Fibroblast of skin of right quadriceps (primary cell): ENCODE results near the gene SH3RF3.

Source experiments
- DNase-seq: peaks from one replicate; pipeline ENCODE4 v3.0.0-alpha.2; 2013

The SH3RF3 gene

DNA sequence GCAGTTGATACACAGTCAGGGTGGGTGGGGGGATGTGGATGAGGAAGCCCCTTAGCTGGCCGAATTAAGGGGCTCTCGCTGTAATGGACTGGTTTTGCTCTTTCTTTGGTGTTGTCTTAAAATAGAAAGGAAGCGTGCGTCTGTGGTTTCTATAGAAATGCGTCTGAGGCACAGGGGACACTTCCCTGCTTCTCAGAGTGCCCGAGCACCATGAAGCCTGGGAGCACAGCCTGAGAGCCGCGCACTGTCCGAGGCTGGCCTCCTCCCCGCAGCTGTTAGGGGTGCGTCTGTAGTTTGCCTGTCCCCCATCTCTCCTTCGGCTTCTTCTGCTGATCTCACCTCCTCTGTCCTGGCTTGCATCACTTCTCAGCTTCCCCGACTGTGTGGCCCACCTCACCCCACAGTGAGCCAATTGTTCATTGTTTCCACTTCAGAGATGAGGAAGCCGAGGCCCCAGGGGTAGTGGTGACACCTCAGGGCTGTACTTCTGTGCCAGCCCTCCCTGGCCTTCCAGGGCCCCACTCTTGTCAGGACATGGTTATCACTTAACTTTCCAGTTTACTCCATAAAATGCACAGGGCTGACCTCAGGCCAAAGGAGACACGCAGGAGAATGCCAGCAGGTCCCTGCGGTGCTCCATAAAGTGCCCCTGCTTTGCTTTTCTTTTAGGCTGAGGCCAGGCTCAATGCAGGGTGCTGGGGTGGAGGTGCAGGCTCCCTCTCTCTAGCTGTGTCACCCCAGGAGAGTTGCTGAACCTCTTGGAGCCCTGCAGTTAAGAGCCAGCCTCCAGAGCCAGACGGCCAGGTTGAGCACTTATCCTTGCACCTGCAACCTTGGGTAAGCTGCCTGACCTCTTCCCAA lies 274.2 kb downstream of the SH3RF3 start:
- no peak for DNase-seq

DNA sequence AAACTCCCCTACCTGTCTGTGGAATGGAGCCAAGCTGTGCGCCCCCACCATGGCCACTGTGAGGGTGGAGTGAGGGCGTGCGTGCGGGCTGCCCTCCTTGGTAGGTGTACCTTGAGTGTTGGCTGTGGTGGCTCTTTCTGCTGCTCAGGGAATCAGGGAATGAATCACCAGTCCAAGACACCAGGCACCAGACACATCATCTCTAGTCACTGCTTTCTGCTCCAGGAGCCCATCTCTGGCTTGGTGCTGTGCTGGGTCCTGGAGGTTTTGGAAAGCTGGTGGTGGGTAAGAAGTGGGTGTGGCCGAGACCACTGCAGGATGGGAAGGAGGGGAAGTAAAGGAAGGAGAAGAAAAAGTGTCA lies 274.8 kb downstream of the SH3RF3 start:
- no peak for DNase-seq

DNA sequence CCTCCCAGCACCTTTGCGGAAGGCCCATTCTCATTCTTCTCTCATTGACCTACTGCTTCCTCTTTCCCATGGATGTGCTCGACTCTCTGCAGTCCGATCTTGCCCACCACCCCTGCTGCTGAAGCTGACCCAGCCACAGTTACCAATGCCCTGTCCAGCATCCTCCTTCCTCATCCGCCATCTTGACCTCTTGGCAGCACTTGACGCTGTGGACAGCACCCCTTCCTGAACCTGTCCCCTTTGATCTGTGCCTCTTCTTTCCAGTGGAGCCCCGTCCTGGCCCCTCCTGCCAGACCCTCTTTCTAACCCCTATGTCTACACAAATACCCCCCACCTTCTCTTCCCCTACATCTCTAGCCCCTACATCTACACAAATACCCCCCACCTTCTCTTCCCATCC lies 275.7 kb downstream of the SH3RF3 start:
- no peak for DNase-seq

- no peak for DNase-seq
Observed at GRCh38 chr2:109405873-109406272, 276.9 kb downstream of the SH3RF3 start.

GRCh38 chr2:109406301-109406700 lies 277.3 kb downstream of the SH3RF3 start:
- DNase-seq, result no peak

DNA sequence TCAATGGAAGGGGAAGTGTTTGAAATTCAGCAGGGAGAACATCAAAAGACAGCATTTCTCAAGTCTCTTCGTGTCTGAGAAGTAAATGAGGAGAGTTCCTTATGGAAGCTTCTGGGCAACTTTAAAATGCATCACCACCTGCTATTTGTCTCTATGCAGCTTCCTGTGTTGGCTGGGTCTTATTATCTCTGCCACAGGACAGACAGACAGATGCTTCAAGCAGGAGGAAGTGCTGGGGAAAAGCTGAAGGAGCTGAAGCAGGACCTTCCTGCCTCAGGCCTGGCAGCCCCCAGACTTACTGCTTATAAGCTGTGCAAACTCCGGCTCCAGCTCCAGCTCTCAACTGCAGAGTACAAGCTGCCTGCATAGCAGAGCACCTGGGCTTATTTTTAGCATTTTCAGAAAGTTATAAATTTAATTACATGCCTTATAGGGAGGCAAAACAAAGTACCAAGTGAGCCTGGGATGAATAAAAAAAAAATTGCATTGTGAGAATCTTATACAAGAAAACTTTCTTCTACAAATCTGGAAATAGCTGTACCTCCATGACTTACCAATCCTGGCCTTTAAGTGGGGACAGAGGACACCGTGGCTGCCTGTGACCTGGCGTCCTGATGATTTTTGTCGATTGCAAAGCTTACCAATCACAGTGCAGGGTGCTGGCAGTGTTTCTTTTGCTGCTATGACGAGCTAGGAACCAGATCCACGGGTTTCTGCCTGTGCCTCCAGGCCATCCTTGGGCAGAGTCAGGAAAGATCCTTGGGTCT lies 278.5 kb downstream of the SH3RF3 start:
- DNase-seq, result no peak

DNA sequence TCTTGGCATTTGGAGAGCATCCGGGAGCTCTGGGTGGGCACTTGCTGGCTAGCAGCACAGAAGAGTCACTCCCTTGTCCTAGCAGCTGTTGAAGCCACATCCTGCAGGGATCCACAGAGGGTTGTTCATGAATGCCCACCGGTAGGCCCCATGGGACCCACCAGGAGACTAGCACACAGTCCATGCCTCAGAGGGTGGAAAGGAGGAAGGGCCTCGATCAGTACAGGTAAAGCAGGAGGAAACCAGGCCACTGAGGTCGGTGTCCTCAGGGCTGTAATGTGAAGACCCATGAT lies 279.0 kb downstream of the SH3RF3 start:
- DNase-seq, result no peak

DNA sequence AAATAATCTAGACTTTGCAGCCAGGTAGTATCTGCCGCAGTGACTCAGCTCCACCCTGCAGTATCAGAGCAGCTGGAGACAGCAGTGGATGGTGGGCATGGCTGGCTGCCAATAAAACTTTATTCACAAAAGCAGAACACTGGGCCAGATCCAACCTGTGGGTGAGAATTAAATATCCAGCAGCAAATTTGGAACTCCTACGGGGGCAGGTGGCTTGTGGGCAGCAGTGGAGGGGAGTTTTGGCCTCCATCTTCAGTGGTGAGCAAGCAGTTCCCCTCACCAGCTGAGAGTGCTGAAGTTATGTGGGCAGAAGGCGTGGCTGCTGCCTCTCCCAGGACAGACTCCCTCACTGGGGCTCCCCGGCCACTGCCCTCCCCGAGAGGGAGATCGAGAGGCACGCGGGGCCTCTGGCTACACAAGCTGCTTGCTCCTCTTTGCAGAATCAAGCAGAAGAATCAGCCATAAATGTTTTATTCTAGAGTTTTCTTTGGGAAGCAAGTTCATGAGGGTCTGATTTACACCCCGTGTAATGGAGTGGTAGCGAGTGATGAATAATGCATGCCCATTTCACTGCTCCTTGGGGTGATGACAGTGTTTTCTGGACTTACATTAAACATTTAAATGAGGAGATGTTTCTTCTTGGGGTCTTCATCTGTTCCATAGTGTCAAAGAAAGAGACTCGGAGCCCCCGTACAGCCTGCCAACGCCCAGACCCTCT lies 280.5 kb downstream of the SH3RF3 start:
- DNase-seq, result no peak

DNA sequence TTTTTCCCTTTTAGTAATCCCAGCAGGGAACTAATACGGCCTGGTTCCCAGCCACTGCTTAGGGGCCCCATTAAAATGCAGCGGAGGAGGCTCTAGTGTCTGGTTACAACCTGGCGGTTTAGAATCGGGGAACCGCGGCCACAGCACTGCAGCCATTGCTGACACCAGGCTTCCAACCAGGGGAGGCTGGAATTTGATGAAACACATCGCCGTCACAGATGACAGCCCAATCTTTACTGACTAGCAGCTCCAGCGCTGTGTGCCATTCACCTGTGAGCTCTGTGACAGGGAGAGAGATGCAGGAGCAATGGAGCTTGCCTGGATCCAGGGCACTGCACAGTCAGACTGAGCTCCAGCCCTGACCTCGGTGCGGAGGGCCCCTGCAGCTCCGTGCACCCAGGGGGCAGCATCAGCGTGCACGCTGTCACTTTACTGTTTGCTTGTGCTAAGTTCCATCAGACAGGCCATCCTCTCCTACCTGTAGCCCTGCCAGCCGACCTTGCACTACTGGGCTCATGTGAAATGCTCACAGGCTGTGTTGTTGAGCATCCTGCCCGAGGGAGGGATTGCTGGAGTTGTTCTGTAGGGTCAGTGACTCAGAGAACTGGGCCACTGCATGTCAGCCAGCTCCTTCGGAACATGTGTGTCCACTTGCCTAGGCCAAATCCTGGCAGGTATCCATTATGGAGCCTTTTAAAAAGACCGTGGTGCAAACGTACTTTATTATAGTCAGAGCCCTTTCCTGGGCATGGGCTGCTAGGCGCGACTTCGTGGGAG lies 281.2 kb downstream of the SH3RF3 start:
- DNase-seq, result no peak

DNA sequence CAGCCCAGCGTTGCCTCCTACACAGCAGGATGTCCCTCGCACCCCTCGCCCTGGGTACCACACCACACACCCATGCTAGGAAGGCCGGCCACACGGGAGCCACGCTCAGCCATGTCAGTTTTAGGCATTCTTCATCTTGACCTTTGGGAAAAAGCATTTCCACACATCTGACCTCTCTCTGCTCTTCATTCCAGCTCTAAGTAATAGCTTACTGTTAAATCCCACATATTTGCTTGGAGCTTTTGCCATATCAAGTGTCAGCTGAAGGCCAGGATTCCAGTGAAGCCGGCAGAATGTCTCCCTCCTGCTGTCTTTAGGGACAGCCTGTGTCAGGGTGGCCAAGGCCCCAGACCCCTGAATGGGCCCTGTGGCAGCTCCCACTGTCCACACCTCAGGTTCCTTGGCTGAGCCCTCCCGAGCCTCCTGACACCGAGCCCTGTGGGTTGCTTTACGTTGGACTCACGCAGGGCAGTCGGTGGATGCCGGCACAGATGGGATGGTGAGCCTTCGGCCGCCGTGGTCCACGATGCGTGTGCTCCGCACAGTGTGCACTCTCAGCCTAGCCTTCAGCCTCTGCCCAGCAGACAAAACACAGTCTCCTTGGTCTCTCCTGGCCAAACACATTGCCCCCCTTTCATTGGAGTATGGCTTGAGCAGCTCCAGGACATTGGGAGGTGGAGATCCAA lies 282.8 kb downstream of the SH3RF3 start:
- no peak for DNase-seq

- no peak for DNase-seq
Observed at GRCh38 chr2:109415581-109416013, 286.6 kb downstream of the SH3RF3 start.

DNA sequence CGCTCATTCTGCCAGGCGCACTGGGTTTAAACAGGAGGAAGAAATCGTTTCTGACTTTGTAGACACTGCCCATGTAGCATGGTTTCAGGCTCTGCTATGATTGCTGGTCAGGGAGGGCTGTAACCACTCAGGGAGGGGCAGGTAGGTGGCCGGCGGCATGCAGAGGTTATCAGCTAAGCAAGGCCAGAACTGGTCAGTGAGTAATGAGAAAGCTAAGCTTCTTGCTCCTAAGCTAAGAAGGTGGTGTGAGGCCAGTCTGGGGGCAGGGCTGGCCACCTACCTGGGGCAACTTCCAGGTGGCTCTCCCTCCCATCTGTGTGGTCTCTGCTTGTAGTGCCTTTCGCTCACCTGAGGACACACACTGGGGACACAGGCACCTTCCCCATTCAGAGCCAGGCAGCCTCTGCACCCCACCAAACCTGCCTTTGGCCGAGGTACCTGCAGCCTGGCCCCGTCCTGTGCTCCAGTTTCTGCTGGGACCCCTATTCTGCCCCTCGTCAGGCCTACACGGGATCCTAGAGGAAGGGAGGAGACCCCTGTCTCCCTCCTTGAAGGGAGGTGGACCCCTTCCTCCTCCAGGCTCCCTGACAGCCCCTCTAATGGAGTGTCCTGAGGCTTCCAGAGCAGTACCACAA lies 288.8 kb downstream of the SH3RF3 start:
- no peak for DNase-seq

DNA sequence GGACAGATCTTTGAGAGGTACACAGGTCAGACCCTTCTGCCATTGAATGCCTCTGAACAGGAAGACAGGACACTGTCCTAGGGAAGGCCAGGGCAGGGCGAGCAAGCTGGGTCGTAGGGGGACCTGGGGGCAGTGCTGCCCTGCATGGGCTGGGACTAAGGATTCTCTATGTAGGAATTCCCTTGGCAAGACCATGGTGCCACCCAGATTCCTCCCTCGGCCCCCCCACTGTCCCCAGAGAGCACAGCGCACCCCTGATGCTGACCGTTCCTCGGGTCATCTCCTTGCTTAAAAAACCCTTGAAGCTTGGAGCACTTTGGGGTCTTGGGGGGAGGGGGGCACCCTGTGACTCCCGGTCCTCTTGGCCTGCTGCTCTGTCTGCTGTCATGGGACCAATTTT lies 289.7 kb downstream of the SH3RF3 start:
- no peak for DNase-seq

DNA sequence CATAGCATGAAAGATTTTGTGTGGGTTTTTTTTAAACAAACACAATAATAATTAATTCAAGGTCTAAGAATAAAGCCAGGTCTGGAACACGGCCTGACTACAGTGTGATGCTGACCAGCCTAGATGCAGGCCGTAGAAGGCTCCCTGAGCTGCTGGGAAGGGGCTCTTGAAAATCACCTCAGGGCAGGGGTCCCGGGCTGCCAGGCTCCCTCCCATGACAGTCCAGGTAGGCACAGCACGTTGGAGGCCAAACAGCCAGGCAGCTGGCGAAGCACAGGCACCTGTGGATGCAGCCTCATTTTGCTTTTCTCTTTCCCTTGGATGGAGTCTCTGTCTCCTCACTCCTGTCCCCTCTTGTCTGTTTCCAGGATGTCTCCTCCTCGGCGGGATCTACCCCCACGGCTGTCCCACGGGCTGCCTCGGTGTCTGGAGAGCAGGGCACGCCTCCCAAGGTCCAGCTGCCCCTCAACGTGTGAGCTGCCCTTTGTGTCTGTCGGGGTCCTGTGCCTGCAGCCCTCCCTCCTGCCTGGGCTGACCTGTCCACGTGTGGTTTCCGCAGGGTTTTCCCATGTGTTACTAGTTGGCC lies 290.3 kb downstream of the SH3RF3 start:
- no peak for DNase-seq

DNA sequence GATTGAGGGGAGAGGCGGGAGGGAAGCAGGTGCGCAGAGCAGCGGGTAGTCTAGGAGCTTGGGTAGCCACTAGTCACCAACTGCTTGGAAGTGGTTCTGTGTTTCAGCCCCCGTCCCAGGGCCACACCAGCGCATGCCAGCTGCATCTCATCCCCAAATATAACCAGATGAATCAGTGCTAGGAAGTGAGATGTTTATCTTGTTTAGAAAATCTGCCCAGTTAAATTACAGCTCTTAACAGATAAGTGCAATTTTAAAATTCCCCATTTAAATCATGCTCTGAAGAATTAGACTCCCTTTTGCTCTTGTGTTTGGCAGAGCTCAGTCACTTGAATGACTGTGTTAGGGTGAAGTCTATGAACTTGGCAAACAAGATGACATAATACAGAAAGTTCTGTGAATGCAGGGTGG lies 291.0 kb downstream of the SH3RF3 start:
- DNase-seq, result peak; percentile 36

GRCh38 chr2:109421101-109421500 lies 292.1 kb downstream of the SH3RF3 start:
- no peak for DNase-seq

DNA sequence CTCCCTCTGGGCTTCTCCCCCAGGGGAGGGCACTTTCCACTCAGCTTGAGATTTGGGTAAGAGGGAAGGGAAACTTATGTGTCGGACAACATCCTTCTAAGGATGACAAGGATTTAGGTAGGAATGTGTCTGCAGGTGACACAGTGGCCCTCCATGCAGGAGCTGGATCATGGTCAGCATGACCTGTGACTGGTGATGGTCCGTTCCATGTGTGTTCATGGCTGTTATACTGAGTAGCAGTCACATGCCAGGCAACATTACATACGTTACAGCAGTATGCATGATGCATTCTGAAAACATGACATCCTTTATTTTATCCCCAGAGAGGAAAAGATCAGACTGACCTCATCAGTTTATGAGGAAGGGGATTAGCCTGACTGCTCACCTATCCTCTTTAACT lies 292.6 kb downstream of the SH3RF3 start:
- no peak for DNase-seq

DNA sequence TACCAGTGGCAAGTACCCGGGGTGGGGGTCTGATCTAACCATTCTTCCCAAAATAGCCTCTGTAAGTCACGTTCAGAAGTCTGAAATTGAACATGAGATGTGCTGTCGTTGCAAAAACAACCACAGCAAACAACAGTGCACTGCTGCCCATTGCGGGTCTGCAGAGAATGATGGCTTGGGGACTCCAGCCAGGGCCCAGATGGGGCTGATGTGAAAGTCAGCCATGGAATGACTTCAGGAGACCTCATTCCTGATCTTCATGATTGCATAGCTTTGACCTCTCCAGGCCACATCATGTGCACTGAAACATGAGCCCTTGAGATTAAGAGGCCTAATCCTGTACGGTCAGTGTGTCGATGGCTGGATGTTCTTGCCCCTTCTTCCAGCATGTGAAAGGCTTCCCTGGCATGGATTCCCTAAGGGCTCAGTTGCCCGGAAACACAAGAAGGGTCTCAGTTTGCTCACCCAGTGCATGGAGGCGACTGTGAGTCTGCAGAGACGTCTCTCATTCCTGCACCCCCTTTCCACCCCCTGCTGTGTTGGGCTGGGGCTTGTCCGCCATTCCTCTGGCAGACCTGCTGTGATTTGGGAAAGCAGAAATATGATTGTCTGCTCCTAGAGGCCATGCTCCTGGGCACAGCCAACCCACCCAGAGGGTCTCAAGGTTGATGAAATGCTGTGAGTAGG lies 293.2 kb downstream of the SH3RF3 start:
- no peak for DNase-seq

DNA sequence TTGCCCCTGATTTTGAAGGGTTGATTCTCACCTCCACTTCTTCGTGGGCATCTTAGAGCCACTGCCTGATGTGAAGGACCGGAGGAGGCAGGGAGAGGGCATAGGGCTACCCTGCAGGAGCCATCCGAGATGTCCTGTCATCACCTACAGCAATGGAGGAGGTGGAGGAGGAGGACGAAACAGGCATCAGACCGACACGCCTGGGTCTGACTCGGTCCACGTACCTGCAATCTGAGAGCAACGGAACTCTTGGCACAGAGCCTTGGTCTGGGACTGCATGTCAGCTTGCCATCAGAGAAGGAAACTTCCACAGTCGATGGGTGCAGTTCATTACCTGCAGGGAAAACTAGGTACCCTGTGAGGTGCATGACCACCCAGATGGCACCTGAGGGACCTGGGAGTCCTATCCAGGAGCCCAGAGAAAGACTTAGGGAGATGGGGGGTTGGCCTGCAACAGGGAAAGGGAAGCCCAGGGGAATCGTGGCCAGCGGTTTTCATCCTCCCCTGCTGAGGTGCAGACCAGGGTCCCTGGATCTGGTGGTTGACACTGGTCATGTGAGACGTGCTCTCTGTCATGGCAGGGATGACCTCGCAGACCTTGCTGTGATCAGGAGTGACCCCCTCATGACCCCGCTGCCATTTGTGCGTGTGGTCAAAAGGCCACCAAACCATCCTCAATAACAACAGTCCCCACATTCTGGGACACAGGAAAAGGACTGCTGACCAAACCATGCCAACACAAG lies 293.9 kb downstream of the SH3RF3 start:
- no peak for DNase-seq
